H1 (cell line): Measurements from ENCODE around the gene RABL2A. TPM values are rescaled to one million over a fixed set of nuclear protein-coding genes. Genes with fewer than 3 reads are reported as not detected.
"Not testable (repeated sequence)": the region's sequence is repeated elsewhere in the genome, so short reads cannot be mapped to it uniquely, and the experiment has no call there.

Experiments used
- CTCF ChIA-PET: fragments of 300-600 bp; sonication (Branson Sonifier 250); formaldehyde crosslinking; loops from one replicate; lab custom pipeline; 2021; ENCODE audit not compliant: partially characterized antibody; lab: Charles Lee
- POLR2A ChIA-PET: fragments of 300-600 bp; sonication (Branson Sonifier 250); formaldehyde crosslinking; loops from one replicate; lab custom pipeline; 2021; ENCODE audit warnings: inconsistent platforms; ENCODE audit not compliant: partially characterized antibody; lab: Charles Lee
- DNase-seq, 2 experiments: peaks; one replicate each; pipeline versions ENCODE4 v3.0.0 to v3.0.0-alpha.2; 2010 to 2022; ENCODE audit warnings: low spot score in 2 of 2, low read depth in 1 of 2, mixed read lengths in 1 of 2
- FAIRE-seq: peaks from 2 replicates; lab custom pipeline; 2011; peaks lifted over from hg19 to GRCh38; lab: Jason Lieb, UNC
- H2AFZ ChIP-seq: 2 replicates; pipeline ENCODE4 v1.8.1; 2012; ENCODE audit warnings: low read length, inconsistent platforms
- H2AK5ac ChIP-seq: 2 replicates; pipeline ENCODE4 v1.6.1; 2013; ENCODE audit warnings: low read depth, low read length
- H2BK120ac ChIP-seq: replicated peaks from 2 replicates; pipeline ENCODE3; 2013; ENCODE audit warnings: low read depth, low read length, inconsistent platforms
- H2BK12ac ChIP-seq: 2 replicates; pipeline ENCODE4 v1.6.1; 2013; ENCODE audit warnings: low read depth, low read length
- H2BK15ac ChIP-seq: 2 replicates; pipeline ENCODE4 v1.6.1; 2013; ENCODE audit warnings: low read length
- H2BK20ac ChIP-seq: 2 replicates; pipeline ENCODE4 v1.6.1; 2013; ENCODE audit warnings: low read length
- H2BK5ac ChIP-seq: 2 replicates; pipeline ENCODE4 v1.6.1; 2013; ENCODE audit warnings: low read depth, low read length
- H3K14ac ChIP-seq: 2 replicates; pipeline ENCODE4 v1.6.1; 2013; ENCODE audit warnings: inconsistent platforms; ENCODE audit not compliant: insufficient read length
- H3K18ac ChIP-seq: 2 replicates; pipeline ENCODE4 v1.6.1; 2013; ENCODE audit warnings: low read length; ENCODE audit errors: extremely low read depth
- H3K23ac ChIP-seq: 2 replicates; pipeline ENCODE4 v1.6.1; 2013; ENCODE audit warnings: inconsistent platforms; ENCODE audit not compliant: insufficient read length
- H3K23me2 ChIP-seq: 2 replicates; pipeline ENCODE4 v1.6.1; 2013; ENCODE audit warnings: low read depth, low read length
- H3K27ac ChIP-seq: 2 replicates; pipeline ENCODE4 v1.6.1; 2011; ENCODE audit warnings: low read depth, low read length, inconsistent platforms
- H3K27me3 ChIP-seq, 4 experiments: replicated peaks in 1 of 4; 1 replicate in 1 of 4; 2 replicates in 3 of 4; pipeline versions ENCODE4 v1.6.1 to v1.8.1; 2011 to 2013; ENCODE audit warnings: low read length in 3 of 4, mild to moderate bottlenecking in 3 of 4, inconsistent platforms in 2 of 4, mixed read lengths in 2 of 4, moderate library complexity in 1 of 4; ENCODE audit not compliant: control insufficient read depth in 3 of 4, insufficient read depth in 3 of 4; ENCODE audit errors: extremely low read depth in 1 of 4
- H3K36me3 ChIP-seq, 4 experiments: 2 replicates each; pipeline versions ENCODE4 v1.6.1 to v1.8.1; 2011 to 2013; ENCODE audit warnings: mild to moderate bottlenecking in 4 of 4, low read length in 3 of 4, moderate library complexity in 2 of 4, control low read depth in 1 of 4, inconsistent platforms in 1 of 4; ENCODE audit not compliant: insufficient read depth in 4 of 4, control insufficient read depth in 2 of 4
- H3K4ac ChIP-seq: replicated peaks from 2 replicates; pipeline ENCODE3; 2013; ENCODE audit warnings: low read length, low read depth, mixed read lengths, inconsistent platforms; ENCODE audit not compliant: insufficient read length
- H3K4me1 ChIP-seq, 4 experiments: replicated peaks in 1 of 4; 1 replicate in 1 of 4; 2 replicates in 3 of 4; pipeline versions ENCODE4 v1.6.1 to v1.8.1; 2011 to 2013; ENCODE audit warnings: low read length in 3 of 4, inconsistent platforms in 2 of 4, mixed read lengths in 1 of 4; ENCODE audit not compliant: insufficient read depth in 4 of 4, control insufficient read depth in 3 of 4
- H3K4me2 ChIP-seq, 2 experiments: 2 replicates each; pipeline versions ENCODE4 v1.6.1 to v1.8.1; 2011 to 2013; ENCODE audit warnings: low read depth in 2 of 2, low read length in 2 of 2, control low read depth in 1 of 2, inconsistent platforms in 1 of 2, mild to moderate bottlenecking in 1 of 2; ENCODE audit not compliant: insufficient read depth in 1 of 2
- H3K4me3 ChIP-seq, 4 experiments: fragments of 200-600, 300-600 bp in 1 of 4; sonication (generic), shearing (Covaris generic), sonication (Bioruptor Twin) in 1 of 4; 2 replicates each; pipeline versions ENCODE4 v1.5.1 to v1.8.1; 2011 to 2016; ENCODE audit warnings: low read length in 4 of 4, low read depth in 3 of 4, control low read depth in 2 of 4, inconsistent platforms in 2 of 4, mild to moderate bottlenecking in 2 of 4, mixed read lengths in 1 of 4, moderate library complexity in 1 of 4; ENCODE audit not compliant: insufficient read depth in 2 of 4; ENCODE audit errors: extremely low read depth in 1 of 4
- H3K56ac ChIP-seq: replicated peaks from 2 replicates; pipeline ENCODE3; 2013; ENCODE audit warnings: low read depth, mild to moderate bottlenecking, mixed read lengths, low read length, inconsistent platforms; ENCODE audit not compliant: insufficient read length
- H3K79me1 ChIP-seq: 2 replicates; pipeline ENCODE4 v1.6.1; 2013; ENCODE audit warnings: low read depth, low read length, control low read depth
- H3K79me2 ChIP-seq, 2 experiments: 2 replicates each; pipeline versions ENCODE4 v1.6.1 to v1.8.1; 2012 to 2013; ENCODE audit warnings: low read length in 2 of 2, mild to moderate bottlenecking in 2 of 2, inconsistent platforms in 1 of 2; ENCODE audit not compliant: insufficient read depth in 2 of 2, control insufficient read depth in 1 of 2
- H3K9ac ChIP-seq, 4 experiments: replicated peaks in 1 of 4; 1 replicate in 1 of 4; 2 replicates in 3 of 4; pipeline versions ENCODE4 v1.6.1 to v1.8.1; 2011 to 2013; ENCODE audit warnings: low read depth in 3 of 4, low read length in 3 of 4, control low read depth in 2 of 4, mild to moderate bottlenecking in 2 of 4, moderate library complexity in 2 of 4, inconsistent platforms in 1 of 4; ENCODE audit errors: extremely low read depth in 1 of 4
- H3K9me3 ChIP-seq, 2 experiments: 2 replicates each; pipeline versions ENCODE4 v1.6.1 to v1.8.1; 2012 to 2013; ENCODE audit warnings: mild to moderate bottlenecking in 2 of 2, moderate library complexity in 2 of 2, control low read depth in 1 of 2, inconsistent platforms in 1 of 2, low read depth in 1 of 2, low read length in 1 of 2, mixed read lengths in 1 of 2; ENCODE audit not compliant: insufficient read depth in 2 of 2
- H4K20me1 ChIP-seq, 2 experiments: replicated peaks in 1 of 2; 2 replicates each; pipeline versions ENCODE3 to v1.8.1; 2011 to 2013; ENCODE audit warnings: inconsistent platforms in 2 of 2, low read length in 2 of 2, mild to moderate bottlenecking in 1 of 2; ENCODE audit not compliant: insufficient read depth in 2 of 2, control insufficient read depth in 1 of 2
- H4K5ac ChIP-seq: 2 replicates; pipeline ENCODE4 v1.6.1; 2013; ENCODE audit warnings: low read length, low read depth, mixed read lengths, inconsistent platforms; ENCODE audit not compliant: insufficient read length
- H4K8ac ChIP-seq: 2 replicates; pipeline ENCODE4 v1.8.0; 2013; ENCODE audit warnings: mild to moderate bottlenecking, moderate library complexity, low read length, inconsistent platforms; ENCODE audit not compliant: insufficient read depth; ENCODE audit errors: extremely low read depth
- H4K91ac ChIP-seq: replicated peaks from 2 replicates; pipeline ENCODE3; 2013; ENCODE audit warnings: low read length, mixed read lengths, inconsistent platforms; ENCODE audit not compliant: insufficient read length
- WGBS, 2 experiments: shearing (Covaris generic) in 1 of 2; methylation state at CpG; one replicate each; pipeline versions ENCODE4 v1.1.6 to v1.1.7; 2013 to 2015; ENCODE audit warnings: low lambda C conversion rate in 2 of 2, mixed read lengths in 2 of 2, inconsistent platforms in 1 of 2, low coverage in 1 of 2, missing lambda C conversion rate in 1 of 2; ENCODE audit not compliant: insufficient replicate concordance in 2 of 2, insufficient coverage in 1 of 2, insufficient read length in 1 of 2; ENCODE audit errors: extremely low coverage in 1 of 2, missing lambda C conversion rate in 1 of 2; 5-methylcytosine and 5-hydroxymethylcytosine counted together
- polyA plus RNA-seq, 7 experiments: library from polyadenylated mRNA; depleted of rRNA in 3 of 7; stranded (reverse) in 5 of 7; unstranded in 2 of 7; fragments of >200 nt in 5 of 7; fragments of 200-250 nt in 2 of 7; gene quantifications; 1 replicate in 5 of 7; 2 replicates in 1 of 7; 4 replicates in 1 of 7; pipeline versions ENCODE4 v1.2.1 to v1.2.3, GENCODE V29; 2011 to 2013; ENCODE audit warnings: missing spikeins in 2 of 7, mixed read lengths in 2 of 7
- total RNA-seq: library from RNA; stranded (reverse); fragmentation: NEBNext Ultra II Directional; extraction: Animal tissue kit (Norgen Biotek cat#: 25700); gene quantifications from 2 replicates; pipeline ENCODE4 v1.2.1, GENCODE V29; 2021

The RABL2A gene
- total and polyA plus RNA-seq, 2 of the 8 experiments (the other 6 are each of a cell fraction or from before 2014, with no cell fraction given) = 6.9 to 10.9 TPM

DNA sequence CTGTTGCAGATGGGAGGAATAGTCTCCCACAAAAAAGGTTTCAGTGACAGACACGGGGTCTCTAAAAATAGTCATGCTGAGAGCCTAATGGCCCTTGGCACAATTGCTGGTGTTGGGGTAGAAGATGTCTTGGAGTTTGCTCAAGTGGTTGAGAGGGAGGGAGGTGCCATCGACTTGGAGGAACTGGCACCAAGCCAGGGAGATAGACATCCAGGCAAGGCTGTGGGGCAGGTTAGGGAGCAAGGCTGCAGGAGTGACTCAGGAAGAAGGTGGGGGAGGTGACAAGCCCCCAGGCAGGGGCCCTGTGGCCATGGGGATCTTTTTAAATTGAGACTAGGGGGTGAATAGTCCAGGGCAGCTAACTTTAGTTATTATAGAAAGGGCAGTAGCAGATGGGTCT, 27.9 kb upstream of the RABL2A start:
- H3K4me1 ChIP-seq, H3K27ac ChIP-seq, H2BK20ac ChIP-seq, H3K23ac ChIP-seq, H2BK5ac ChIP-seq, H3K14ac ChIP-seq, H3K9ac ChIP-seq, H2AFZ ChIP-seq, H2BK120ac ChIP-seq, H3K36me3 ChIP-seq, H3K56ac ChIP-seq, H4K91ac ChIP-seq, H3K27me3 ChIP-seq, CTCF ChIA-PET, H3K79me2 ChIP-seq, FAIRE-seq, H2BK12ac ChIP-seq, H3K4me2 ChIP-seq, H4K8ac ChIP-seq, H3K79me1 ChIP-seq, POLR2A ChIA-PET, H3K18ac ChIP-seq, H4K20me1 ChIP-seq, DNase-seq, H2AK5ac ChIP-seq, H3K23me2 ChIP-seq, H3K4me3 ChIP-seq, H4K5ac ChIP-seq, H3K4ac ChIP-seq, H2BK15ac ChIP-seq: not testable (repeated sequence)
- 100% methylated on average over 1 of the region's 2 CpGs; no CpG with 5 or more reads in 1 of the 2 experiments for WGBS, 2 experiments
- H3K9me3 ChIP-seq = peaks cover 2 to 17% of the 10 kb centered on the region in 2 experiments; a peak in 3 of 4 replicates
